Measurements from ENCODE around the gene SSBP4.

SSBP4 gene

DNA sequence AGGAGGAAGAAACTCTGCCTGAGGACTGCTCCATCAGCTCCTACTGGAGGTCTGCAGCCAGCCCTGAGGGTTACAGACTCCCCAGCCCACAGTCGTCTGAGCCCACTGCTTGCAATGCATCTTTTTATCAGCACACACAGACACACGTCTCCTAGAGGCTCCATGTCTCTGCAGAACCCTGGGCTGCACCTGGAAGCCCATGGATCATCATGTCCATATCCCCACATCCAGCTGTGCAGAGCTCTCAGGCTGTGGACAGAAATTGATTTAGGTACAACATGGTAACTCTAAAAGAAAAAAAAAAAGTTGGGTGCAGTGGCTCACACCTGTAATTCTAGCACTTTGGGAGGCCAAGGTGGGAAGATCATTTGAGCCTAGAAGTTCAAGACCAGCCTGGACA lies 51.6 kb downstream of the SSBP4 start:
- DNase-seq: no peak

GRCh38 chr19:18473003-18473705 lies 54.0 kb downstream of the SSBP4 start:
- DNase-seq: no peak

- no peak for DNase-seq
Measured at GRCh38 chr19:18473706-18474087, 54.5 kb downstream of the SSBP4 start.

- DNase-seq: no peak
Measured at GRCh38 chr19:18474366-18474887, 55.2 kb downstream of the SSBP4 start.

DNA sequence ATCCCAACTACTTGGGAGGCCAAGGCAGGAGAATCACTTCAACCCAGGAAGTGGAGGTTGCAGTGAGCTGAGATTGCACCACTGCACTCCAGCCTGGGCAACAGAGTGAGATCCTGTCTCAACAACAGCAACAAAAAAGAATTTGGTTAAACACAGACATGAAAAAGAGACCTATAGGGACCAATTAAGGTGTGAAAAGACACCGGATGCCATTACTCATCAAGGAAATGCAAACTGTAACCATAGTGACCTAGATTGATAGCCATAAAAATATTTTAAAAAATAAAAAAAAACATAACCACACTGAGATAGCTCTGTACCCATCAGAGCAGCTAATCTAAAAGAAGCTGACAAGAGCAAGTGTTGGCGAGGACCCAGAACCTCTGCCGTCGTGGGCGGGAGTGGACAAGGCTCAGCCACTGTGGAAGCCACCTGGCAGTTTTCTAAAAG lies 55.8 kb downstream of the SSBP4 start:
- peak; percentile 26 for DNase-seq

DNA sequence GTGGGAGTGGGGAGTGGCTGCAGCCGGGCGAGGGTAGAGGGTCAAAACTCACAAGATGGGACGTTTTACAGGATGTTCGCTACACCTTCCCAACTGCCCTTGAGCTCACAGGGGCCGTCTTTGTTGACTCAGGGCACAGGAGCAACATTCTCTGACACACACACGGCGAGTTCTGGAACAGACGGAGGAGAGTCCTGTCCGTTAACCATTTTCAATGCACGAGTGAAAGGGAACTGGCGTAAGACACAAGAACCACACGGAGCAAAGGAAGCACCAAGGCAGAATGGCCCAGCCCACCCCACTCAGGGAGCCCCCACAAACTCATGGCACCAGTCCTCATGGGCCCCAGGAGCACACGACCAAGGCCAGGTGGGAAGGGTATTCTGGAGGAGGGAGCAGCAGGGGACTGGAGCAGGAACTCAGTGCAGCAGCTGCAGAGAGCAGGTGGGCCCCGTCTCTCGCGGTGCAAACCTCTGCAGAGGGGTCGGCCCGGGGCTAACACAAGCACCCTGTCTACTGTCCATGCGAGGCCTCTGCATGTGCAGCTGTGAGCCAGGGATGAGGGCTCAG lies 56.6 kb downstream of the SSBP4 start:
- no peak for DNase-seq

DNA sequence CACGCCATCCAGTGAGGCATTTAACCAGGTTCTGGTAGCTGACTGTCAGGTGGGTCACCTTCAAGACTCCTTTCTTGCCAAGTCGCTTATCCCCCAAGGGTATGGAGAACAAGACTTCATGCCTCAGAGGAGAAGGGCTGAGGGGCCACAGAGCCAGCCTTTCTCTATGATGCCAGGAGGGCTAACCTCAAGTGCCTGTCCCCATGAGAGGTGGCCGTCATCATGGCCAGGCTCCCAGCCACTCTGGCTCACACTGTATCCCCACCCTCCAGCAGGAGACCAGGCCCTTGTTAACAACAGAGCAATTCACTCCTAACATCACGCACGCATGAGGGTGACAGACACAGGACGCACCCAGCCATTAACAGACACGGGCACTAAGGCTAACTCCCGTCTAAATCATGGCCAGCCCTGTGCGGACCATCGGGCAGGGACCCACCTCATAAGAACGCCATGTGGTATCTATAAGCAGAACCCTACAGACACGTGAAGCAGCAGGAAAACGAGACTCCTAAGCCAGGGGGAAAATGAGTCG lies 57.4 kb downstream of the SSBP4 start:
- no peak for DNase-seq

GRCh38 chr19:18477042-18477779 lies 58.0 kb downstream of the SSBP4 start:
- DNase-seq: no peak

GRCh38 chr19:18477974-18478373 lies 58.8 kb downstream of the SSBP4 start:
- DNase-seq: no peak

GRCh38 chr19:18478545-18479311 lies 59.5 kb downstream of the SSBP4 start:
- peak; percentile 48 for DNase-seq

- DNase-seq: no peak
Measured at GRCh38 chr19:18480006-18480691, 61.0 kb downstream of the SSBP4 start.

GRCh38 chr19:18481505-18482222 lies 62.5 kb downstream of the SSBP4 start:
- no peak for DNase-seq

GRCh38 chr19:18483119-18483890 lies 64.1 kb downstream of the SSBP4 start:
- no peak for DNase-seq
